HFF-Myc (cell line): ENCODE results near the gene PHLDA3.

Experiments used
- DNase-seq: peaks from one replicate; pipeline ENCODE4 v3.0.0-alpha.2; 2011; ENCODE audit warnings: low read depth; ENCODE audit errors: extremely low read depth
- H3K4me3 ChIP-seq: replicated peaks from 2 replicates; pipeline ENCODE4 v1.5.1; 2011; ENCODE audit warnings: low read depth, mild to moderate bottlenecking, control low read depth, low read length
- TF ChIP-seq, protein P1 (sequence below): IDR thresholded peaks from 2 replicates; pipeline ENCODE4 v1.5.1; 2012; ENCODE audit warnings: mild to moderate bottlenecking, low read depth, low read length, control low read depth; ENCODE audit errors: missing control alignments

The PHLDA3 gene

GRCh38 chr1:201465698-201466290 is 3.2 kb downstream of the PHLDA3 start:
- DNase-seq, result no peak
- TF ChIP-seq, protein P1, sequence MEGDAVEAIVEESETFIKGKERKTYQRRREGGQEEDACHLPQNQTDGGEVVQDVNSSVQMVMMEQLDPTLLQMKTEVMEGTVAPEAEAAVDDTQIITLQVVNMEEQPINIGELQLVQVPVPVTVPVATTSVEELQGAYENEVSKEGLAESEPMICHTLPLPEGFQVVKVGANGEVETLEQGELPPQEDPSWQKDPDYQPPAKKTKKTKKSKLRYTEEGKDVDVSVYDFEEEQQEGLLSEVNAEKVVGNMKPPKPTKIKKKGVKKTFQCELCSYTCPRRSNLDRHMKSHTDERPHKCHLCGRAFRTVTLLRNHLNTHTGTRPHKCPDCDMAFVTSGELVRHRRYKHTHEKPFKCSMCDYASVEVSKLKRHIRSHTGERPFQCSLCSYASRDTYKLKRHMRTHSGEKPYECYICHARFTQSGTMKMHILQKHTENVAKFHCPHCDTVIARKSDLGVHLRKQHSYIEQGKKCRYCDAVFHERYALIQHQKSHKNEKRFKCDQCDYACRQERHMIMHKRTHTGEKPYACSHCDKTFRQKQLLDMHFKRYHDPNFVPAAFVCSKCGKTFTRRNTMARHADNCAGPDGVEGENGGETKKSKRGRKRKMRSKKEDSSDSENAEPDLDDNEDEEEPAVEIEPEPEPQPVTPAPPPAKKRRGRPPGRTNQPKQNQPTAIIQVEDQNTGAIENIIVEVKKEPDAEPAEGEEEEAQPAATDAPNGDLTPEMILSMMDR, result no peak
- peak overlapping the region; percentile 99 for H3K4me3 ChIP-seq

DNA sequence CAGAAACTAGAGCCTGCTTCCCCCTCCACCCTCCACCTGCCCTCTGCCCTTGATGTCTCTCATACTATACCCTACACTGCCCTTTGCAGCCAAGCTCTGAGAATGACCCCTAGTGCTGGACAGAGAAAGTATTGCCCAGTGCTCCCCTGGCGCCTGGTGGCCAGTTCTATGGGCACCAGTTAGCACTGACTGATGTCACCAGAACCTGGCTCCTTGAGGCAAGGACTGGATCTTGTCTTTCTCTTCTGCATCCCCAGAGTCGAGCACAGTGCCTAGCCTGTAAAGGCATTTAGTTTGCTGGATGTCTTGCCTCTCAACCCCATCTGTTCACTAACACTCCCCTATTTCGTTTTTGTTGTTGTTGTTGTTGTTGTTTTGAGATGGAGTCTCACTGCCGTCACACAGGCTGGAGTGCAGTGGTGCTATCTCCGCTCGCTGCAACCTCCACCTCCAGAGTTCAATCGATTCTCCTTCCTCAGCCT is 5.9 kb downstream of the PHLDA3 start:
- no peak for DNase-seq
- H3K4me3 ChIP-seq, result no peak overlapping the region
- TF ChIP-seq, protein P1, result peak; percentile 23

DNA sequence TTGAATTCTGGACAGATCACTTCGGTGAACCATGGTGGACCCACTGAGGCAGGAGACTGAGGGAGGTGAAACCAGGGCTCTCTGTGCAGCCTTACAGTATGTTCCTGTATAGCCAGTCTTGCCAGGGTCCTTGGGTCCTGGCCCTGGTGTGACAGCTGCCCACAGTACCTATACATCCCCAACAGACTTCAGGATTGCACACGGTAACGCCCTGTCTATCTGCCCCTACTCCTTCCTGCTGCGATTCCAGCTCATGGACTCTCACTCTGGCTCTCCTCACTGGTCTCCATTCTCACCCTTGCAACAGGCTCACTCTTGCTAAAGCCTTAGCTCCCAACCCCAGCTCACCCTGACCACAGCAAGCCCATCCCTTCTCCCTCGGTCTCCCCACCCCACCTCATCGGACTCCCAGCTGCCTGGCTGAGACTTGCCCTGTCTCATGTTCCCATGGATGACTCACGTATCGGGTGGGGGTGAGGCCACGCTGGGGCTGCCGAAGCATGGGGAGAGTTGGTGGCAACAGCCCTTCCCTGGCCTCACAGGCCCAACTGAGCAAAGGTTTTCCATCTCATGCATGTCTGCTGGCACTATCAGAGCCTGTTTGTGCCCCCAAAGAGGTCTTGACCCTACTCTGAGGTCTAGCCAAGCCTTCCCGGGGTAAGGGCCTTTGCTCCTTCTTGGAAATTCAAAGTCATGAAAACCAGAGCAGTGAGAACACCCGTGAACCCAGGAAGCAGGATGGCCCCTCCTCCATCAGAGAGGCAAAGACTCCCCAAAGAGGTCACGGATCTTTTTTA is 7.1 kb downstream of the PHLDA3 start:
- TF ChIP-seq, protein P1, result no peak
- peak overlapping the region; percentile 15; the same call in 1 of the 2 replicates for H3K4me3 ChIP-seq
- DNase-seq, result peak; percentile 87

GRCh38 chr1:201460814-201461644 is 8.0 kb downstream of the PHLDA3 start:
- peak; percentile 81 for DNase-seq
- H3K4me3 ChIP-seq, result peak overlapping the region; percentile 15; the same call in 1 of the 2 replicates
- TF ChIP-seq, protein P1, result no peak

GRCh38 chr1:201459775-201460174 is 9.2 kb downstream of the PHLDA3 start:
- no peak overlapping the region for H3K4me3 ChIP-seq
- TF ChIP-seq, protein P1, result no peak
- DNase-seq, result no peak

DNA sequence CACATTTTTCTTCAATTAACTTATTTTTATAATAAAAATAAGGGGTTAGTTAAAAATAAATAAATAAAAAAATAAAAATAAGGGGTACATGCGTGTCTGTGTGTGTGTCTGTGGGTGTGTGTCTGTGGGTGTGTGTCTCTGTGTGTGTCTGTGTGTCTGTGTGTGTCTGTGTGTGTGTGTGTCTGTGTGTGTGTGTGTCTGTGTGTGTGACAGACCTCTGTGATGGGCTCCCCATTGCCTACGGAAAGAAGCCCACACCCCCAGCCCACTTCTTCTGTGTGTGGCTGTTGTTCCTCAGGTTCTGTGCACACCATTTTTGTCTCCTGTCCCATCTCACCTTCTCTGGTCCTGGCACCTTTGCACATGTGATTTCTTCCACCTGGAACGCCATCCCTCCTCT is 9.9 kb downstream of the PHLDA3 start:
- H3K4me3 ChIP-seq, result no peak overlapping the region
- no peak for DNase-seq
- TF ChIP-seq, protein P1, result no peak
